Caco-2 (cell line): ENCODE results near the gene EVI5L. TPM values are rescaled to one million over a fixed set of nuclear protein-coding genes. Genes with fewer than 3 reads are reported as not detected.

Experiments used
- BruUV-seq: library from RNA; stranded (reverse); fragments of 400-500 nt; replicated peaks from 2 replicates; lab custom pipeline; 2021; lab: Mats Ljungman, UMichigan
- CTCF ChIA-PET: fragments of 300-600 bp; sonication (Branson Sonifier 250); formaldehyde crosslinking; loops from one replicate; lab custom pipeline; 2022; ENCODE audit warnings: antibody characterized with exemption; lab: Charles Lee
- POLR2A ChIA-PET: fragments of 300-600 bp; sonication (Branson Sonifier 250); formaldehyde crosslinking; loops from one replicate; lab custom pipeline; 2022; ENCODE audit warnings: antibody characterized with exemption; lab: Charles Lee
- DNase-seq, 2 experiments: peaks; one replicate each; pipeline versions ENCODE4 v3.0.0 to v3.0.0-alpha.2; 2020 to 2022
- H3K27me3 ChIP-seq: replicated peaks from 2 replicates; pipeline ENCODE4 v1.6.0; 2011; ENCODE audit warnings: low read length; ENCODE audit not compliant: control insufficient read depth, insufficient read depth
- H3K36me3 ChIP-seq: 2 replicates; pipeline ENCODE4 v1.5.1; 2011; ENCODE audit warnings: low read length; ENCODE audit not compliant: control insufficient read depth, insufficient read depth
- H3K4me1 ChIP-seq: fragments of 250-450 bp; sonication (Bioruptor Pico); 2 replicates; pipeline ENCODE4 v1.5.1; 2020; ENCODE audit warnings: mild to moderate bottlenecking
- H3K4me3 ChIP-seq: 2 replicates; pipeline ENCODE4 v1.5.1; 2011; ENCODE audit warnings: low read depth, mild to moderate bottlenecking, control low read depth, low read length
- H3K9me3 ChIP-seq: fragments of 250-450 bp; sonication (Bioruptor Pico); 2 replicates; pipeline ENCODE4 v1.5.1; 2020; ENCODE audit warnings: mild to moderate bottlenecking, moderate library complexity
- H3K27ac Mint-ChIP-seq: one replicate; pipeline ENCODE4 v1.8.0; 2022; ENCODE audit warnings: mixed read lengths; ENCODE audit not compliant: unreplicated experiment
- H3K27me3 Mint-ChIP-seq: one replicate; pipeline ENCODE4 v1.8.0; 2022; ENCODE audit warnings: mixed read lengths; ENCODE audit not compliant: insufficient read depth, unreplicated experiment
- H3K36me3 Mint-ChIP-seq: one replicate; pipeline ENCODE4 v1.8.0; 2022; ENCODE audit warnings: mild to moderate bottlenecking, mixed read lengths; ENCODE audit not compliant: insufficient read depth, unreplicated experiment
- H3K4me1 Mint-ChIP-seq: one replicate; pipeline ENCODE4 v1.8.0; 2022; ENCODE audit warnings: low read depth, mixed read lengths; ENCODE audit not compliant: unreplicated experiment
- H3K4me3 Mint-ChIP-seq: one replicate; pipeline ENCODE4 v1.8.0; 2022; ENCODE audit warnings: mild to moderate bottlenecking, moderate library complexity, mixed read lengths; ENCODE audit not compliant: unreplicated experiment
- H3K9me3 Mint-ChIP-seq: one replicate; pipeline ENCODE4 v1.8.0; 2022; ENCODE audit warnings: mixed read lengths; ENCODE audit not compliant: unreplicated experiment
- CTCF ChIP-seq, 2 experiments: fragments of 200-600 bp in 1 of 2; IDR thresholded peaks; 1 replicate in 1 of 2; 2 replicates in 1 of 2; pipeline versions ENCODE4 v1.5.1 to v1.8.0; 2011 to 2022; ENCODE audit warnings: antibody characterized with exemption in 1 of 2, control low read depth in 1 of 2, inconsistent platforms in 1 of 2, low read depth in 1 of 2, low read length in 1 of 2, mild to moderate bottlenecking in 1 of 2, moderate library complexity in 1 of 2; ENCODE audit not compliant: insufficient read depth in 1 of 2, severe bottlenecking in 1 of 2, unreplicated experiment in 1 of 2
- intact Hi-C: fragments of 100-400 bp; cut with micrococcal nuclease; formaldehyde crosslinking; loops from one replicate; pipeline ENCODE4 v1.10.0; 2022; ENCODE audit not compliant: unreplicated experiment
- total RNA-seq: library from RNA; stranded (reverse); gene quantifications from 2 replicates; pipeline ENCODE4 v1.2.3, GENCODE V29; 2022

Gene EVI5L
- total RNA-seq, 1 experiment from 2014 or later, result 9.8 TPM

- no TSS peak for BruUV-seq
- H3K27me3 Mint-ChIP-seq, result peaks cover 7% of the 10 kb centered on the region
- peaks cover 7% of the 10 kb centered on the region for H3K4me1 Mint-ChIP-seq
- Histone ChIP-seq H3K36me3 (no peaks in the 10 kb centered on the region), H3K9me3 (no peaks in the 10 kb centered on the region), H3K4me1 (no peaks in the 10 kb centered on the region; the same call in 1 of the 2 replicates), H3K27me3 (no peaks in the 10 kb centered on the region), H3K4me3 (no peak overlapping the region)
- H3K9me3 Mint-ChIP-seq, result no peaks in the 10 kb centered on the region
- intact Hi-C loops, result no loop called here
- CTCF ChIA-PET, result interaction anchor here (0.6 to 1.3 kb wide), 5 partner anchors 31 to 263 kb away, joined by 3 to 10 read pairs (median 3); partner anchors contain the start of genes SNAPC2 and TRAPPC5
- peak overlapping the region; percentile 74 for H3K4me3 Mint-ChIP-seq
- no peak overlapping the region for H3K27ac Mint-ChIP-seq
- POLR2A ChIA-PET, result no interaction called here
- peak in 1 of 2 experiments; percentile 42 for DNase-seq
- TF ChIP-seq CTCF (IDR thresholded peaks at IDR 0.05; ENCODE audit: insufficient read depth in 1 of 2, low read depth in 1 of 2, low read length in 1 of 2, severe bottlenecking in 1 of 2, unreplicated experiment in 1 of 2), result peak; percentile 22 to 24
- H3K36me3 Mint-ChIP-seq, result peaks cover 13% of the 10 kb centered on the region
Observed at GRCh38 chr19:7831452-7831851, 1.4 kb downstream of the EVI5L start.

- no peak for TF ChIP-seq CTCF (IDR thresholded peaks at IDR 0.05; ENCODE audit: insufficient read depth in 1 of 2, low read depth in 1 of 2, low read length in 1 of 2, severe bottlenecking in 1 of 2, unreplicated experiment in 1 of 2)
- BruUV-seq, result no TSS peak
- intact Hi-C loops, result no loop called here
- H3K4me3 Mint-ChIP-seq, result no peak overlapping the region
- H3K27ac Mint-ChIP-seq, result no peak overlapping the region
- Histone ChIP-seq H3K9me3 (no peaks in the 10 kb centered on the region), H3K36me3 (no peaks in the 10 kb centered on the region), H3K4me1 (no peaks in the 10 kb centered on the region; the same call in 1 of the 2 replicates), H3K4me3 (no peak overlapping the region), H3K27me3 (no peaks in the 10 kb centered on the region)
- CTCF ChIA-PET, result interaction anchor here (0.6 to 1.3 kb wide), 4 partner anchors 32 to 264 kb away, joined by 3 to 5 read pairs (median 3); partner anchors contain the start of genes SNAPC2 and TRAPPC5
- peaks cover 5% of the 10 kb centered on the region for H3K27me3 Mint-ChIP-seq
- POLR2A ChIA-PET, result no interaction called here
- no peak for DNase-seq
- H3K9me3 Mint-ChIP-seq, result no peaks in the 10 kb centered on the region
- H3K4me1 Mint-ChIP-seq, result peaks cover 7% of the 10 kb centered on the region
- H3K36me3 Mint-ChIP-seq, result peaks cover 13% of the 10 kb centered on the region
Observed at GRCh38 chr19:7832009-7832408, 2.0 kb downstream of the EVI5L start.

- no TSS peak for BruUV-seq
- TF ChIP-seq CTCF (IDR thresholded peaks at IDR 0.05; ENCODE audit: insufficient read depth in 1 of 2, low read depth in 1 of 2, low read length in 1 of 2, severe bottlenecking in 1 of 2, unreplicated experiment in 1 of 2), result no peak
- Histone ChIP-seq H3K36me3 (no peaks in the 10 kb centered on the region), H3K4me3 (no peak overlapping the region), H3K27me3 (no peaks in the 10 kb centered on the region), H3K4me1 (no peaks in the 10 kb centered on the region; the same call in 1 of the 2 replicates), H3K9me3 (no peaks in the 10 kb centered on the region)
- no peak for DNase-seq
- intact Hi-C loops, result no loop called here
- Mint-ChIP-seq H3K36me3 (peaks cover 13% of the 10 kb centered on the region), H3K4me1 (peaks cover 7% of the 10 kb centered on the region), H3K4me3 (no peak overlapping the region), H3K27me3 (peaks cover 4% of the 10 kb centered on the region), H3K27ac (no peak overlapping the region), H3K9me3 (no peaks in the 10 kb centered on the region)
- ChIA-PET POLR2A (no interaction called here), CTCF (interaction anchor here (1.2 kb wide), 1 partner anchor 152 kb away, joined by 3 read pairs; the partner anchor contains the start of gene TRAPPC5)
Observed at GRCh38 chr19:7832781-7833180, 2.8 kb downstream of the EVI5L start.
